ENCODE measurements around the gene FARP1. TPM values are rescaled to one million over a fixed set of nuclear protein-coding genes. Genes with fewer than 3 reads are reported as not detected.

The FARP1 gene
- total RNA-seq, 1 donor from 2014 or later: 17.7 TPM

DNA sequence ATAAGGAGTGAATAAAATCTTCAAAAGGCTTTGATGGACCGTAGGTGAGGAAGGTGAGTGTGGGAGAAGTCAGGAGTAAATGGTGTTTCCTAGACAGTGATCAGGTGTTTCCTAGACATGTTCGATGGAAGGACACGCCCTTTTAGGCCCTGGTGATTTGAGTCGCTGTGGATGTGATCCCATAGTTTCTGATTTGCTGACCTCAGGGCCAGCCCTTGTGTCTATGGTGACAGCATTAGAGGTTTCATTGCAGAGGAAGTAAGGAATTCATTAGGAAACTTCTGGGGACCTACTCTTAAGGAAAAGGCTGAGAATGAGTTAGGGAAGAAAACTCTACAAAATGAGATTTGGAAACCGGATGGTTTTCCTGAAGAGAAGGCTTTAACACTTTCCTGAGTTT, 65.7 kb downstream of the FARP1 start:
- TF ChIP-seq POLR2AphosphoS5 (IDR thresholded peaks at IDR 0.05; ENCODE audit: insufficient read depth in 1 of 2, low read depth in 1 of 2): no peak
- no peak for TF ChIP-seq POLR2A (IDR thresholded peaks at IDR 0.05)
- TF ChIP-seq, protein P1, sequence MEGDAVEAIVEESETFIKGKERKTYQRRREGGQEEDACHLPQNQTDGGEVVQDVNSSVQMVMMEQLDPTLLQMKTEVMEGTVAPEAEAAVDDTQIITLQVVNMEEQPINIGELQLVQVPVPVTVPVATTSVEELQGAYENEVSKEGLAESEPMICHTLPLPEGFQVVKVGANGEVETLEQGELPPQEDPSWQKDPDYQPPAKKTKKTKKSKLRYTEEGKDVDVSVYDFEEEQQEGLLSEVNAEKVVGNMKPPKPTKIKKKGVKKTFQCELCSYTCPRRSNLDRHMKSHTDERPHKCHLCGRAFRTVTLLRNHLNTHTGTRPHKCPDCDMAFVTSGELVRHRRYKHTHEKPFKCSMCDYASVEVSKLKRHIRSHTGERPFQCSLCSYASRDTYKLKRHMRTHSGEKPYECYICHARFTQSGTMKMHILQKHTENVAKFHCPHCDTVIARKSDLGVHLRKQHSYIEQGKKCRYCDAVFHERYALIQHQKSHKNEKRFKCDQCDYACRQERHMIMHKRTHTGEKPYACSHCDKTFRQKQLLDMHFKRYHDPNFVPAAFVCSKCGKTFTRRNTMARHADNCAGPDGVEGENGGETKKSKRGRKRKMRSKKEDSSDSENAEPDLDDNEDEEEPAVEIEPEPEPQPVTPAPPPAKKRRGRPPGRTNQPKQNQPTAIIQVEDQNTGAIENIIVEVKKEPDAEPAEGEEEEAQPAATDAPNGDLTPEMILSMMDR (IDR thresholded peaks at IDR 0.05): no peak
- no peak overlapping the region for H3K27ac ChIP-seq
- peaks cover 19% of the 10 kb centered on the region for H3K4me1 ChIP-seq
- intact Hi-C loops (cut with DNase I): no loop called here
- H3K9me3 ChIP-seq: peaks cover 3% of the 10 kb centered on the region
- no peaks in the 10 kb centered on the region for H3K27me3 ChIP-seq
- no peak for DNase-seq (ENCODE audit: extremely low spot score in 2 of 2)
- H3K4me3 ChIP-seq: no peak overlapping the region
- no peaks in the 10 kb centered on the region for H3K36me3 ChIP-seq

DNA sequence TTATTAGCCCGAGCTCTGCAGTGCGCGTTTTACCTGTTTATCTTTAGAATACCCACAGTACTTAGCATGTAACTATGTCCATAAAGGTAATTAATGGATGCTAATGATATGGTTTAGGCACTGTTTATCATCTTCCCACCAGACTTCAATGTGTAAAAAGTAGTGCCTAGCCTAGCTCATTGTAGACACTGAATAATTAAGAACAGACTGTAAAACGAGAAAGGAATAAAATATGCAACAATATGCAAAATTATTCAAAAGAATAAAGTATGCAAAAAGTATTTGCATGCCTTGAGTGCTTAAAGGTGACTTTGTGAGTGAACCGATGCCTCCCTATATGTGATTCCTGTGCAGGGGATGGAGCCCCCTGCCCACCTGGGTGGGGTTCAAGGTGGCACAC, 69.9 kb downstream of the FARP1 start:
- Histone ChIP-seq H3K27me3 (no peaks in the 10 kb centered on the region), H3K27ac (no peak overlapping the region), H3K9me3 (no peaks in the 10 kb centered on the region), H3K4me1 (peaks cover 39% of the 10 kb centered on the region), H3K36me3 (no peaks in the 10 kb centered on the region), H3K4me3 (no peak overlapping the region)
- TF ChIP-seq, protein P1 (IDR thresholded peaks at IDR 0.05): no peak
- TF ChIP-seq POLR2AphosphoS5 (IDR thresholded peaks at IDR 0.05; ENCODE audit: insufficient read depth in 1 of 2, low read depth in 1 of 2) (no peak), POLR2A (IDR thresholded peaks at IDR 0.05) (no peak)
- no peak for DNase-seq (ENCODE audit: extremely low spot score in 2 of 2)
- intact Hi-C loops (cut with DNase I): no loop called here

DNA sequence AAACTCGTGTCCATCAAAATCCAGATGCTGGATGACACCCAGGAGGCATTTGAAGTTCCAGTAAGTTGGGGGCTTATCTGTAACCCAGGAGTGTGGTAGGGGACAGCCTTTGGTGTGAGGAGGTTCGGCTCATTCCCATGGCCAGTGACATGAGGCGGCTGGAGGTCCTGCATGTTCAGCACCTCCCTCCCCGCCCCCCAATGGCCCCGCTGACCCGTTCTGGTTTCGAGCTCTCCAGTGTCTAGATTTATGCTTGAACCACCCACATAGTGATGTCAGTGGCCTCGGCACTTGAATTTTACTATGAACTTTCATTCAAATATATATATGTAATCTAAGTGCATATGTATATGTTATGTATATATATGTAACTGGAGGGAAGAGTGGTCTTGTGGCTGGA, 70.5 kb downstream of the FARP1 start:
- Histone ChIP-seq H3K36me3 (no peaks in the 10 kb centered on the region), H3K4me1 (peaks cover 39% of the 10 kb centered on the region), H3K4me3 (no peak overlapping the region), H3K9me3 (no peaks in the 10 kb centered on the region), H3K27ac (no peak overlapping the region), H3K27me3 (no peaks in the 10 kb centered on the region)
- TF ChIP-seq POLR2AphosphoS5 (IDR thresholded peaks at IDR 0.05; ENCODE audit: insufficient read depth in 1 of 2, low read depth in 1 of 2): no peak
- TF ChIP-seq, protein P1 (IDR thresholded peaks at IDR 0.05): no peak
- TF ChIP-seq POLR2A (IDR thresholded peaks at IDR 0.05): no peak
- intact Hi-C loops (cut with DNase I): no loop called here
- no peak for DNase-seq (ENCODE audit: extremely low spot score in 2 of 2)

DNA sequence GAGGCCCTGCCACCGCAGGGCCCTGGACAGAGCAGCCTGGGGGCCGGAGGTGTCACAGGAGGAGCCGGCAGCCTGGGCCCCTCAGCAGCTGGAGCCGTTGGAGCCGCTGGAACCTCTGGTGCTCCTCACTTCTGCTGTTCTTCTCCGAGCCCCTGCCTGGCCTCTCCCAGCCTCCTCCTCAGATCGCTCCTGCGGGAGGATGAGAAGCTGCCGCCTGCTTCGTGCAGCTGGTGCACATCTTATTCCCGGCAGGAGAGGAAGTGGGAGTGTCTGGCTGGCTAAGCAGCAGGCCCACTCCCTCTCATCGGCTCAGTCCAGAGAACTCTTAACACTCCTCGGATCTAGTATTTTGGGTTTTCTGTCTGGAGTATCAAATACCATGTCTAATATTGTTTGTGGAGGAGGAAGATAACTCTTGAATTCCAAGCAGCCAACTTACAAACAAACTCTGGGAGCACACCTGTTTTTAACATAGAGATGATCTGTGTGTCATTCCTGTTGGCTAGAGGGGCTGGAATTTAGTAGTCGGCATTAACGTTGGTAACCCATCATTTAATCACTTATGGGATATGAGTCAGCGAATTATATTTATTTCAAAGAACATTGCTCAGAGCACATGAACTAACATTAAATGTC, 71.2 kb downstream of the FARP1 start:
- DNase-seq (ENCODE audit: extremely low spot score in 2 of 2): no peak
- no peaks in the 10 kb centered on the region for H3K9me3 ChIP-seq
- H3K27me3 ChIP-seq: no peaks in the 10 kb centered on the region
- TF ChIP-seq POLR2AphosphoS5 (IDR thresholded peaks at IDR 0.05; ENCODE audit: insufficient read depth in 1 of 2, low read depth in 1 of 2): no peak
- TF ChIP-seq POLR2A (IDR thresholded peaks at IDR 0.05): no peak
- TF ChIP-seq, protein P1 (IDR thresholded peaks at IDR 0.05): no peak
- H3K4me1 ChIP-seq: peaks cover 39% of the 10 kb centered on the region
- intact Hi-C loops (cut with DNase I): no loop called here
- no peak overlapping the region for H3K4me3 ChIP-seq
- no peaks in the 10 kb centered on the region for H3K36me3 ChIP-seq
- H3K27ac ChIP-seq: peak overlapping the region; percentile 63

DNA sequence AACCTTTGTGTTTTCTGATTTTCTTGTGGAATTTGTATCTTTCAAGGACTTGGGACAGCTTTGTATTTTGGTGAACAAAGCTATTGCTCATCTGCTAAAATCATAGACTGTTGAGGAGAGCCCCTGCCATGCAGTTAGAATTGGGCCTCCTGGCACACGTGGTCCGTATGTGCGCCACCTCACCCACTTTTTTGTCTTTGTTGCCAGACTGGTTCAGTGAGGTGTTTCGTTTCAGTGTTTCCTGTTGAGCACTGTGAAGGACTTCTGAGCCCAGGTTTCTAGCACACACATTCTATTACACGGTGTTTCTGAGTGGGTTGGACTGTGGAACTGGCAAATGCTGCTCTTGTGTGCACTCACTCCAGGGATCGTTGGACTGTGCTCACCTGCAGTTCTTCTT, 71.8 kb downstream of the FARP1 start:
- Histone ChIP-seq H3K9me3 (no peaks in the 10 kb centered on the region), H3K4me3 (no peak overlapping the region), H3K27ac (peak overlapping the region; percentile 63), H3K36me3 (no peaks in the 10 kb centered on the region), H3K27me3 (no peaks in the 10 kb centered on the region), H3K4me1 (peaks cover 39% of the 10 kb centered on the region)
- intact Hi-C loops (cut with DNase I): no loop called here
- no peak for DNase-seq (ENCODE audit: extremely low spot score in 2 of 2)
- TF ChIP-seq POLR2AphosphoS5 (IDR thresholded peaks at IDR 0.05; ENCODE audit: insufficient read depth in 1 of 2, low read depth in 1 of 2) (no peak), POLR2A (IDR thresholded peaks at IDR 0.05) (no peak)
- TF ChIP-seq, protein P1 (IDR thresholded peaks at IDR 0.05): no peak
